Pancreas (tissue), 10 donors: Measurements from ENCODE around the gene ABCB11. TPM values are rescaled to one million over a fixed set of nuclear protein-coding genes. Genes with fewer than 3 reads are reported as not detected.

Experiments used
- ATAC-seq, 4 donors: fragments of 200-7000 bp; cut with Tn5 transposase; one replicate each; pipeline versions ENCODE4 v1.8.0 to v1.9.1; 2020; ENCODE audit warnings: mild to moderate bottlenecking in 4 of 4, moderate library complexity in 4 of 4
- DNase-seq, 6 donors: peaks; one replicate each; pipeline ENCODE4 v3.0.0-alpha.2; 2020
- FAIRE-seq: peaks from 2 replicates; lab custom pipeline; 2012; peaks lifted over from hg19 to GRCh38; lab: Jason Lieb, UNC
- H3K27ac ChIP-seq, 4 donors: fragments of 200-600 bp; sonication (generic); 1 replicate in 3 of 4; 2 replicates in 1 of 4; pipeline versions ENCODE4 v1.5.0 to v1.8.0; 2020
- H3K27me3 ChIP-seq, 4 donors: fragments of 200-600 bp; one replicate each; pipeline ENCODE4 v1.8.0; 2021
- H3K36me3 ChIP-seq, 3 donors: fragments of 200-600 bp; sonication (generic) in 1 of 3; one replicate each; pipeline versions ENCODE4 v1.5.0 to v1.8.0; 2020 to 2021
- H3K4me1 ChIP-seq, 3 donors: fragments of 200-600 bp; one replicate each; pipeline ENCODE4 v1.8.0; 2021
- H3K4me3 ChIP-seq, 4 donors: fragments of 200-600 bp; sonication (generic) in 2 of 4; one replicate each; pipeline versions ENCODE4 v1.5.0 to v1.8.0; 2020 to 2021
- H3K9me3 ChIP-seq, 4 donors: fragments of 200-600 bp; one replicate each; pipeline ENCODE4 v1.8.0; 2021
- whole genome bisulfite sequencing, 2 donors: extraction: QIAGEN DNeasy Blood & Tissue Kit; methylation state at CpG; one replicate each; pipeline ENCODE4 v1.1.7; 2013; 5-methylcytosine and 5-hydroxymethylcytosine counted together
- intact Hi-C, 3 donors: fragments of 100-400 bp; cut with DNase I; formaldehyde crosslinking; loops; one replicate each; pipeline versions ENCODE4 v1.11.1 to v1.14.2; 2022
- polyA plus RNA-seq, 2 donors: library from polyadenylated mRNA; stranded (reverse); fragments of 200-250 nt; gene quantifications; one replicate each; pipeline ENCODE4 v1.2.3, GENCODE V29; 2013
- total RNA-seq, 6 donors: library from RNA; stranded (reverse); fragmentation: NEBNext Ultra II Directional in 4 of 6; extraction: Animal tissue kit (Norgen Biotek cat#: 25700) in 4 of 6; gene quantifications; one replicate each; pipeline versions ENCODE4 v1.2.1 to v1.2.4, GENCODE V29; 2021 to 2023
- TF ChIP-seq, protein P1 (sequence below), 4 donors: fragments of 200-600 bp; sonication (generic) in 3 of 4; IDR thresholded peaks; one replicate each; pipeline versions ENCODE4 v1.5.0 to v1.8.0; 2021; ENCODE audit warnings: antibody characterized with exemption in 4 of 4
- donor health status: healthy with polysubstance abuse.
- donor health status: DM: no; HTN: no; CAD: no; lungs with moderate emphysema.
- donor health status: DM: no; HTN: no; CAD: no.
- donor health status: control.
- donor health status: control.
- donor health status: Bipolar disorder and iron deficiency.
- donor health status: DM: yes; HTN: yes; CAD: no.
- donor health status: DM: no; HTN: no; CAD: no.
- donor health status: DM: no; HTN: no; CAD: no.
- donor health status: DM: yes; HTN: yes; CAD: no.

The ABCB11 gene
- total and polyA plus RNA-seq, 8 donors, result 0.02 to 0.12 (median 0.04) TPM; not detected in 2

GRCh38 chr2:168961450-168962229 lies 69.5 kb downstream of the ABCB11 start:
- H3K4me3 ChIP-seq, result no peak overlapping the region
- intact Hi-C loops, result loop anchor here in 1 of 3 donors (10.0 kb wide), 1 partner anchor 183 kb away; no protein-coding TSS in a partner anchor
- H3K9me3 ChIP-seq, result no peaks in the 10 kb centered on the region
- WGBS, 2 donors, result 9 to 13% methylated on average over 5 of the region's 5 CpGs
- FAIRE-seq, result peak; percentile 72
- peak; percentile 94 to 100 (median 96) for ATAC-seq
- peak in 3 of 6 donors; percentile 13 to 55 (median 23) for DNase-seq
- no peaks in the 10 kb centered on the region for H3K27me3 ChIP-seq
- H3K4me1 ChIP-seq, result no peaks in the 10 kb centered on the region
- TF ChIP-seq, protein P1, sequence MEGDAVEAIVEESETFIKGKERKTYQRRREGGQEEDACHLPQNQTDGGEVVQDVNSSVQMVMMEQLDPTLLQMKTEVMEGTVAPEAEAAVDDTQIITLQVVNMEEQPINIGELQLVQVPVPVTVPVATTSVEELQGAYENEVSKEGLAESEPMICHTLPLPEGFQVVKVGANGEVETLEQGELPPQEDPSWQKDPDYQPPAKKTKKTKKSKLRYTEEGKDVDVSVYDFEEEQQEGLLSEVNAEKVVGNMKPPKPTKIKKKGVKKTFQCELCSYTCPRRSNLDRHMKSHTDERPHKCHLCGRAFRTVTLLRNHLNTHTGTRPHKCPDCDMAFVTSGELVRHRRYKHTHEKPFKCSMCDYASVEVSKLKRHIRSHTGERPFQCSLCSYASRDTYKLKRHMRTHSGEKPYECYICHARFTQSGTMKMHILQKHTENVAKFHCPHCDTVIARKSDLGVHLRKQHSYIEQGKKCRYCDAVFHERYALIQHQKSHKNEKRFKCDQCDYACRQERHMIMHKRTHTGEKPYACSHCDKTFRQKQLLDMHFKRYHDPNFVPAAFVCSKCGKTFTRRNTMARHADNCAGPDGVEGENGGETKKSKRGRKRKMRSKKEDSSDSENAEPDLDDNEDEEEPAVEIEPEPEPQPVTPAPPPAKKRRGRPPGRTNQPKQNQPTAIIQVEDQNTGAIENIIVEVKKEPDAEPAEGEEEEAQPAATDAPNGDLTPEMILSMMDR (IDR thresholded peaks at IDR 0.05), result peak; percentile 69 to 84 (median 72)
- H3K27ac ChIP-seq, result no peak overlapping the region
- no peaks in the 10 kb centered on the region for H3K36me3 ChIP-seq

DNA sequence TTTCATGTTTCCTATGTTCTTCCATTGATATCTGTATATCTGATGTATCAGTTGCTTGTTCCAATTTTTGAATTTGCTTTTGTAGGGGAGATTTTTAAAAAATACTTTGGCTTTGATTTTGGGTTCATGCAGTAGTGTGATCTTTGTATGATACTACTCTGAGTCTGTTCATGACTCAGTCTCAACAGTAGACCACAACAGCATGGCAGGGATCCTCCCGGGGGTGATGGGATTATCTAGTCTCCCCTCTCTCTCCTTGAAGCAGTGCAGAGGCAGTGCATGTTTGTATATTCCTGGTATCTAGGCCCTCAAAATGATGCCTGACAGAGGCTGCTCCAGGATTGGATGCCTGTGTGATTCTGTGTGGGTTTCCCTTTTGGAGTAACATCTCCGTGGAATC lies 74.7 kb downstream of the ABCB11 start:
- FAIRE-seq (no peak), ATAC-seq (no peak), DNase-seq (no peak)
- H3K27me3 ChIP-seq, result no peaks in the 10 kb centered on the region
- H3K4me1 ChIP-seq, result no peaks in the 10 kb centered on the region
- H3K9me3 ChIP-seq, result no peaks in the 10 kb centered on the region
- TF ChIP-seq, protein P1 (IDR thresholded peaks at IDR 0.05), result no peak
- intact Hi-C loops, result no loop called here
- WGBS, 2 donors, result 83 to 91% methylated on average over 2 of the region's 2 CpGs
- H3K36me3 ChIP-seq, result no peaks in the 10 kb centered on the region
- no peak overlapping the region for H3K4me3 ChIP-seq
- H3K27ac ChIP-seq, result no peak overlapping the region

DNA sequence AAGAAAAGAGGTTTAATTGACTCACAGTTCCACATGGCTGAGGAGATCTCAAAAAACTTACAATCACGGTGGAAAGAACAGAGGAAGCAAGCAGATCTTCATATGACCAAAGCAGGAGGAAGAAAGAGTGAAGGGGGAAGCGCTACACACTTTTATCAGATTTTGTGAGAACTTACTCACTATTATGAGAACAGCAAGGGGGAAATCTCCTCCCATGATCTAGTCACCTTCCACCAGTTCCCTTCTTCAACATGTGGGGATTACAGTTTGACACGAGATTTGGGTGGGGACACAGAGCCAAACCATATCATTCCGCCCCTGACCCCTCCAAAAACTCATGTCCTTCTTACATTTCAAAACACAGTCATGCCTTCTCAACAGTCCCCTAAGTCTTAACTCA lies 75.8 kb downstream of the ABCB11 start:
- 77 to 78% methylated on average over 4 of the region's 4 CpGs for WGBS, 2 donors
- H3K27ac ChIP-seq, result no peak overlapping the region
- DNase-seq (no peak), ATAC-seq (no peak), FAIRE-seq (no peak)
- no peaks in the 10 kb centered on the region for H3K36me3 ChIP-seq
- H3K4me1 ChIP-seq, result no peaks in the 10 kb centered on the region
- TF ChIP-seq, protein P1 (IDR thresholded peaks at IDR 0.05), result no peak
- H3K27me3 ChIP-seq, result no peaks in the 10 kb centered on the region
- no peak overlapping the region for H3K4me3 ChIP-seq
- H3K9me3 ChIP-seq, result no peaks in the 10 kb centered on the region
- intact Hi-C loops, result no loop called here

DNA sequence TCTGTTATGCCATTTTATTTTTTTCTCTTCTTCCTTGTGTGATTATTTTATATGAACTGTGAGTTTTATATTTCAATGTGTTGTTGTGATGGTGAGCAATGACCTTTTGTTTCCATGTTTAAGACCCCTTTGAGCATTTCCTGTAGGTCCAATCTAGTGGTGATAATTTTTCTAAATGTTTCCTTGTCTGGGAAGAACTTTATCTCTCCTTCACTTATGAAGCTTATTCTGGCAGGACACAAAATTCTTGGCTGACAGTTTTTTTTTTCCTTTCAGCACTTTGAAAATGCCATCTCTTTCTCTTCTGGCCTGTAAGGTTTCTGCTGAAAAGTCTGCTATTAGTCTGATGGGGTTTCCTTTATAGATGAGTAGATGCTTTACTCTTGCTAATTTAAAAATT lies 76.9 kb downstream of the ABCB11 start:
- no peak overlapping the region for H3K4me3 ChIP-seq
- ATAC-seq, result no peak
- H3K36me3 ChIP-seq, result no peaks in the 10 kb centered on the region
- no peak for DNase-seq
- H3K4me1 ChIP-seq, result no peaks in the 10 kb centered on the region
- intact Hi-C loops, result no loop called here
- no peak for FAIRE-seq
- TF ChIP-seq, protein P1 (IDR thresholded peaks at IDR 0.05), result no peak
- H3K27me3 ChIP-seq, result no peaks in the 10 kb centered on the region
- no peaks in the 10 kb centered on the region for H3K9me3 ChIP-seq
- no peak overlapping the region for H3K27ac ChIP-seq

DNA sequence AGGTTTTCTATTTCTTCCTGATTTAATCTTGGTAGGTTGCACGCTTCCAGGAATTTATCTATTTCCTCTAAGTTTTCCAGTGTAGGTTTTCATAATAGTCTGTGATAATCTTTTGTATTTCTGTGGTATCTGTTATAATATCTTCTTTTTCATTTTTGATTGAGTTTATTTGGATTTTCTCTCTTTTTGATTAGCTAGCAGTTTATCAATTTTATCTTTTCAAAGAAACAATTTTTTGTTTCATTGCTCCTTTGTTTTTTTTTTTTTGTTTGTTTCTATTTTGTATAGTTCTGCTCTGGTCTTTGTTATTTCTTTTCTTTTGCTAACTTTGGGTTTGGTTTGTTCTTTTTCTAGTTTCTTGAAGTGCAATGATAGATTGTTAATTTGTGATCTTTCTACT lies 78.7 kb downstream of the ABCB11 start:
- Histone ChIP-seq H3K27me3 (no peaks in the 10 kb centered on the region), H3K4me3 (no peak overlapping the region), H3K4me1 (no peaks in the 10 kb centered on the region), H3K36me3 (no peaks in the 10 kb centered on the region), H3K9me3 (no peaks in the 10 kb centered on the region), H3K27ac (no peak overlapping the region)
- no peak for DNase-seq
- FAIRE-seq, result peak; percentile 13
- TF ChIP-seq, protein P1 (IDR thresholded peaks at IDR 0.05), result no peak
- 69 to 92% methylated on average over 1 of the region's 1 CpG for WGBS, 2 donors
- no peak for ATAC-seq
- intact Hi-C loops, result no loop called here
